ENCODE results near the gene NPL. TPM values are rescaled to one million over a fixed set of nuclear protein-coding genes. Genes with fewer than 3 reads are reported as not detected.

NPL gene
- total RNA-seq, 1 donor from 2014 or later: 1.3 TPM

DNA sequence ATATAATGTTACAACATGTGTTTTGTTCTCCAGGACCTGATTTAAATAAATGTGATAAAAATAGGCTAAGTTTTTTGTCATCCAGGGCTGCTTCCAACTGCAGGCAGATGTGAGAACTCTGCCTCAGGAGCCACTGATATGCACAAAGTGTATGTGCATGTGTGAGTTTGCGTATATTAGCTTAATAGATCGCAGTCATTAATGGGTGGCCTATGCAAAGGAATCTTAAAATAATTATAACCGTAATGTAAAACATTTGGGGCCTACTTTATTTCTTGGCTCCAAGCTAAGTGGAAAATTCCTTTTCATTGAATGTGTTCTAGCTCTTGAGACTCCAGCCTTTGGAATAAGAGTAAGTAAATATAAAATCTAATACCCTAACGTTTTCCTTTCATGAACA, 66.3 kb downstream of the NPL start:
- no peaks in the 10 kb centered on the region for H3K4me1 Mint-ChIP-seq
- Histone ChIP-seq H2AFZ (replicated peaks) (no peak overlapping the region), H3K36me3 (peaks cover 91% of the 10 kb centered on the region), H3K79me2 (ENCODE audit: low read depth) (peaks cover 100% of the 10 kb centered on the region), H4K20me1 (ENCODE audit: low read depth) (peaks cover 95% of the 10 kb centered on the region), H3K9ac (no peak overlapping the region), H3K4me3 (no peak overlapping the region), H3K4me1 (no peaks in the 10 kb centered on the region), H3K27me3 (no peaks in the 10 kb centered on the region), H3K27ac (no peak overlapping the region), H3F3A (ENCODE audit: low read depth) (peaks cover 19% of the 10 kb centered on the region), H3K9me3 (ENCODE audit: low read depth) (no peaks in the 10 kb centered on the region), H3K4me2 (no peak overlapping the region)
- no peaks in the 10 kb centered on the region for H3K27me3 Mint-ChIP-seq (ENCODE audit: insufficient read depth, low read depth)
- H3K9me3 Mint-ChIP-seq: no peaks in the 10 kb centered on the region
- no peak overlapping the region for H3K27ac Mint-ChIP-seq
- TF ChIP-seq, protein P1, sequence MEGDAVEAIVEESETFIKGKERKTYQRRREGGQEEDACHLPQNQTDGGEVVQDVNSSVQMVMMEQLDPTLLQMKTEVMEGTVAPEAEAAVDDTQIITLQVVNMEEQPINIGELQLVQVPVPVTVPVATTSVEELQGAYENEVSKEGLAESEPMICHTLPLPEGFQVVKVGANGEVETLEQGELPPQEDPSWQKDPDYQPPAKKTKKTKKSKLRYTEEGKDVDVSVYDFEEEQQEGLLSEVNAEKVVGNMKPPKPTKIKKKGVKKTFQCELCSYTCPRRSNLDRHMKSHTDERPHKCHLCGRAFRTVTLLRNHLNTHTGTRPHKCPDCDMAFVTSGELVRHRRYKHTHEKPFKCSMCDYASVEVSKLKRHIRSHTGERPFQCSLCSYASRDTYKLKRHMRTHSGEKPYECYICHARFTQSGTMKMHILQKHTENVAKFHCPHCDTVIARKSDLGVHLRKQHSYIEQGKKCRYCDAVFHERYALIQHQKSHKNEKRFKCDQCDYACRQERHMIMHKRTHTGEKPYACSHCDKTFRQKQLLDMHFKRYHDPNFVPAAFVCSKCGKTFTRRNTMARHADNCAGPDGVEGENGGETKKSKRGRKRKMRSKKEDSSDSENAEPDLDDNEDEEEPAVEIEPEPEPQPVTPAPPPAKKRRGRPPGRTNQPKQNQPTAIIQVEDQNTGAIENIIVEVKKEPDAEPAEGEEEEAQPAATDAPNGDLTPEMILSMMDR (IDR thresholded peaks at IDR 0.05): no peak
- TF ChIP-seq EZH2 (IDR thresholded peaks at IDR 0.05): no peak
- no peak for TF ChIP-seq EZH2phosphoT487 (IDR thresholded peaks at IDR 0.05)
- no peak overlapping the region for H3K4me3 Mint-ChIP-seq
- no peak for DNase-seq (ENCODE audit: low spot score)
- H3K36me3 Mint-ChIP-seq: peaks cover 53% of the 10 kb centered on the region

GRCh38 chr1:182857212-182857611, 67.6 kb downstream of the NPL start:
- H3K4me1 Mint-ChIP-seq: no peaks in the 10 kb centered on the region
- Histone ChIP-seq H3K4me1 (no peaks in the 10 kb centered on the region), H3F3A (ENCODE audit: low read depth) (peaks cover 29% of the 10 kb centered on the region), H3K4me2 (no peak overlapping the region), H4K20me1 (ENCODE audit: low read depth) (peaks cover 93% of the 10 kb centered on the region), H3K4me3 (no peak overlapping the region), H2AFZ (replicated peaks) (no peak overlapping the region), H3K9ac (no peak overlapping the region), H3K27me3 (no peaks in the 10 kb centered on the region), H3K27ac (no peak overlapping the region), H3K36me3 (peaks cover 92% of the 10 kb centered on the region), H3K79me2 (ENCODE audit: low read depth) (peaks cover 100% of the 10 kb centered on the region), H3K9me3 (ENCODE audit: low read depth) (no peaks in the 10 kb centered on the region)
- H3K4me3 Mint-ChIP-seq: no peak overlapping the region
- H3K9me3 Mint-ChIP-seq: no peaks in the 10 kb centered on the region
- DNase-seq (ENCODE audit: low spot score): no peak
- H3K27me3 Mint-ChIP-seq (ENCODE audit: insufficient read depth, low read depth): no peaks in the 10 kb centered on the region
- TF ChIP-seq, protein P1 (IDR thresholded peaks at IDR 0.05): no peak
- no peak for TF ChIP-seq EZH2phosphoT487 (IDR thresholded peaks at IDR 0.05)
- no peak for TF ChIP-seq EZH2 (IDR thresholded peaks at IDR 0.05)
- H3K27ac Mint-ChIP-seq: no peak overlapping the region
- H3K36me3 Mint-ChIP-seq: peaks cover 54% of the 10 kb centered on the region

GRCh38 chr1:182860658-182861057, 71.1 kb downstream of the NPL start:
- H3K9me3 ChIP-seq (ENCODE audit: low read depth): no peaks in the 10 kb centered on the region
- H3K27me3 Mint-ChIP-seq (ENCODE audit: insufficient read depth, low read depth): no peaks in the 10 kb centered on the region
- H3F3A ChIP-seq (ENCODE audit: low read depth): peaks cover 43% of the 10 kb centered on the region
- H3K9me3 Mint-ChIP-seq: no peaks in the 10 kb centered on the region
- peaks cover 100% of the 10 kb centered on the region for H3K79me2 ChIP-seq (ENCODE audit: low read depth)
- H3K4me3 ChIP-seq: no peak overlapping the region
- H3K27me3 ChIP-seq: no peaks in the 10 kb centered on the region
- no peak overlapping the region for H2AFZ ChIP-seq (replicated peaks)
- H3K4me2 ChIP-seq: no peak overlapping the region
- H3K4me1 ChIP-seq: no peaks in the 10 kb centered on the region
- H3K4me1 Mint-ChIP-seq: no peaks in the 10 kb centered on the region
- no peak overlapping the region for H3K9ac ChIP-seq
- DNase-seq (ENCODE audit: low spot score): no peak
- peaks cover 93% of the 10 kb centered on the region for H3K36me3 ChIP-seq
- no peak for TF ChIP-seq EZH2phosphoT487 (IDR thresholded peaks at IDR 0.05)
- TF ChIP-seq EZH2 (IDR thresholded peaks at IDR 0.05): no peak
- TF ChIP-seq, protein P1 (IDR thresholded peaks at IDR 0.05): no peak
- H3K27ac Mint-ChIP-seq: no peak overlapping the region
- no peak overlapping the region for H3K4me3 Mint-ChIP-seq
- peaks cover 92% of the 10 kb centered on the region for H4K20me1 ChIP-seq (ENCODE audit: low read depth)
- peaks cover 56% of the 10 kb centered on the region for H3K36me3 Mint-ChIP-seq
- no peak overlapping the region for H3K27ac ChIP-seq

Measured in neural progenitor cell (in vitro differentiated cells).